Measurements from ENCODE around the gene ENOX1.
"Not testable (repeated sequence)": the region's sequence is repeated elsewhere in the genome, so short reads cannot be mapped to it uniquely, and the experiment has no call there.

ENOX1 gene

GRCh38 chr13:43171489-43171888, 615.3 kb downstream of the ENOX1 start:
- DNase-seq (ENCODE audit: low read depth in 1 of 2, low spot score in 1 of 2), result no peak

- no peak for DNase-seq (ENCODE audit: low read depth in 1 of 2, low spot score in 1 of 2)
These were observed 616.3 kb downstream of the ENOX1 start for GRCh38 chr13:43170506-43170905.

DNA sequence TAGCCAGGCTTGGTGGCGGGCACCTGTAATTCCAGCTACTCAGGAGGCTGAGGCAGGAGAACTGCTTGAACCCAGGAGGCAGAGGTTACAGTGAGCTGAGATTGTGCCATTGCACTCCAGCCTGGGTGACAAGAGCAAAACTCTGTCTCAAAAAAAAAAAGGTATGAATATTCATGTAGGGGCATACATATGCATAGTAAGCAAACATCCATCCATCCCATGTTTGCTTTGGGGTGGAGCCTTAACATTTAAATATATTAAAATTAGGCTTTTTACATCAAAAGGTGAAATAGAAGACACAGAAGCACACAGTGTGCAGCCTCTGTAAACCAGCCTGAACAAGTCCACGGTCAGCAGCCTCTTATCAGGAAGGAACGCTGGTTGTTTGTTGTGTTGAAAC, 618.3 kb downstream of the ENOX1 start:
- DNase-seq (ENCODE audit: low read depth in 1 of 2, low spot score in 1 of 2), result not testable (repeated sequence)

DNA sequence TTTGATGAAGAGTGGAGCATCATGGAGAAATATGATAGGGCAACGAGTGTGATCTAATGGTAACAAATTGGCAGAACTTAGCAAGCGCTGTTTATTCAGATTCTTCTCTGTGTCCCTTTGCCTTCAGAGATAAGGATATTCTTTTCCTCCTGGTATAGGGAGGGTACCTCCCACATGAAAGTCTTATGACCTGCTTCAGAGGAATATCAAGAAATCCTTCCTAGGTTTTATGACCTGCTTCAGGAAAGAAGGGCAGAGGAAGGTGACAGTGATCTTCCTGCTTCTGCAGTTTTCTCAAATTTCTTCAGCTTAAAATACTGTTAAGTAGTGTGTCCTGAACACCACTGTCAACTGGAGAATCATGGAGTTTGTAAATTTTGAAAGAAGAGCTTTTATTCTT, 619.0 kb downstream of the ENOX1 start:
- DNase-seq (ENCODE audit: low read depth in 1 of 2, low spot score in 1 of 2), result no peak

- no peak for DNase-seq (ENCODE audit: low read depth in 1 of 2, low spot score in 1 of 2)
These were observed 619.9 kb downstream of the ENOX1 start for GRCh38 chr13:43166644-43167457.

Data from stimulated activated CD4-positive, alpha-beta T cell treated with anti-CD3 and anti-CD28 coated beads, Interleukin-15, amount 100 ng/mL, for 1 hour (primary cell).